ENCODE results near the gene SH3RF3.

DNA sequence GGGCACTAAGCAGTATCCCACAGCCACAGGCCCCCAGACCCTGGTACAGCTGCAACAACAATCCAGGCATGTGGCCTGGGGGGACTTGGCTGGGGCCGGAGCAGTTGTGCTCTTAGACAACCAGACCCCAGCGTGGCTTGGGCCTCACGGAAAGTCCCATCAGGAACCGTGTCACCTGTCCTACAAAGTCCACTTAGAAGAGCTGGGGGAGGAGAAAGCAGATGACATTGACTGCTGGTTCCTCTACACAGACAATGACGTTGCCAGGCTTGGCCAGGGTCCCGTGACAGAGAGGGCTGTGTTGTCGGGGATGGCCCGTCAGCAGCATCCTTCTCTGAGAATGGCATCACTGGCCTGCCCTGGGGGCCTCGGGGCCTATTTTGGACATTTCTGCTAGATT is 360.3 kb downstream of the SH3RF3 start:
- TF ChIP-seq TEAD1 (CRISPR knock-in tag; IDR thresholded peaks at IDR 0.05): no peak
- no peak for TF ChIP-seq NFYB (IDR thresholded peaks at IDR 0.05; ENCODE audit: extremely low read depth, insufficient read length)
- no peak for TF ChIP-seq POLR2AphosphoS5 (IDR thresholded peaks at IDR 0.05; ENCODE audit: control insufficient read depth, insufficient read depth, low read depth, low read length)
- TF ChIP-seq ILF3 (IDR thresholded peaks at IDR 0.05; ENCODE audit: borderline replicate concordance): no peak
- TF ChIP-seq, protein P1, sequence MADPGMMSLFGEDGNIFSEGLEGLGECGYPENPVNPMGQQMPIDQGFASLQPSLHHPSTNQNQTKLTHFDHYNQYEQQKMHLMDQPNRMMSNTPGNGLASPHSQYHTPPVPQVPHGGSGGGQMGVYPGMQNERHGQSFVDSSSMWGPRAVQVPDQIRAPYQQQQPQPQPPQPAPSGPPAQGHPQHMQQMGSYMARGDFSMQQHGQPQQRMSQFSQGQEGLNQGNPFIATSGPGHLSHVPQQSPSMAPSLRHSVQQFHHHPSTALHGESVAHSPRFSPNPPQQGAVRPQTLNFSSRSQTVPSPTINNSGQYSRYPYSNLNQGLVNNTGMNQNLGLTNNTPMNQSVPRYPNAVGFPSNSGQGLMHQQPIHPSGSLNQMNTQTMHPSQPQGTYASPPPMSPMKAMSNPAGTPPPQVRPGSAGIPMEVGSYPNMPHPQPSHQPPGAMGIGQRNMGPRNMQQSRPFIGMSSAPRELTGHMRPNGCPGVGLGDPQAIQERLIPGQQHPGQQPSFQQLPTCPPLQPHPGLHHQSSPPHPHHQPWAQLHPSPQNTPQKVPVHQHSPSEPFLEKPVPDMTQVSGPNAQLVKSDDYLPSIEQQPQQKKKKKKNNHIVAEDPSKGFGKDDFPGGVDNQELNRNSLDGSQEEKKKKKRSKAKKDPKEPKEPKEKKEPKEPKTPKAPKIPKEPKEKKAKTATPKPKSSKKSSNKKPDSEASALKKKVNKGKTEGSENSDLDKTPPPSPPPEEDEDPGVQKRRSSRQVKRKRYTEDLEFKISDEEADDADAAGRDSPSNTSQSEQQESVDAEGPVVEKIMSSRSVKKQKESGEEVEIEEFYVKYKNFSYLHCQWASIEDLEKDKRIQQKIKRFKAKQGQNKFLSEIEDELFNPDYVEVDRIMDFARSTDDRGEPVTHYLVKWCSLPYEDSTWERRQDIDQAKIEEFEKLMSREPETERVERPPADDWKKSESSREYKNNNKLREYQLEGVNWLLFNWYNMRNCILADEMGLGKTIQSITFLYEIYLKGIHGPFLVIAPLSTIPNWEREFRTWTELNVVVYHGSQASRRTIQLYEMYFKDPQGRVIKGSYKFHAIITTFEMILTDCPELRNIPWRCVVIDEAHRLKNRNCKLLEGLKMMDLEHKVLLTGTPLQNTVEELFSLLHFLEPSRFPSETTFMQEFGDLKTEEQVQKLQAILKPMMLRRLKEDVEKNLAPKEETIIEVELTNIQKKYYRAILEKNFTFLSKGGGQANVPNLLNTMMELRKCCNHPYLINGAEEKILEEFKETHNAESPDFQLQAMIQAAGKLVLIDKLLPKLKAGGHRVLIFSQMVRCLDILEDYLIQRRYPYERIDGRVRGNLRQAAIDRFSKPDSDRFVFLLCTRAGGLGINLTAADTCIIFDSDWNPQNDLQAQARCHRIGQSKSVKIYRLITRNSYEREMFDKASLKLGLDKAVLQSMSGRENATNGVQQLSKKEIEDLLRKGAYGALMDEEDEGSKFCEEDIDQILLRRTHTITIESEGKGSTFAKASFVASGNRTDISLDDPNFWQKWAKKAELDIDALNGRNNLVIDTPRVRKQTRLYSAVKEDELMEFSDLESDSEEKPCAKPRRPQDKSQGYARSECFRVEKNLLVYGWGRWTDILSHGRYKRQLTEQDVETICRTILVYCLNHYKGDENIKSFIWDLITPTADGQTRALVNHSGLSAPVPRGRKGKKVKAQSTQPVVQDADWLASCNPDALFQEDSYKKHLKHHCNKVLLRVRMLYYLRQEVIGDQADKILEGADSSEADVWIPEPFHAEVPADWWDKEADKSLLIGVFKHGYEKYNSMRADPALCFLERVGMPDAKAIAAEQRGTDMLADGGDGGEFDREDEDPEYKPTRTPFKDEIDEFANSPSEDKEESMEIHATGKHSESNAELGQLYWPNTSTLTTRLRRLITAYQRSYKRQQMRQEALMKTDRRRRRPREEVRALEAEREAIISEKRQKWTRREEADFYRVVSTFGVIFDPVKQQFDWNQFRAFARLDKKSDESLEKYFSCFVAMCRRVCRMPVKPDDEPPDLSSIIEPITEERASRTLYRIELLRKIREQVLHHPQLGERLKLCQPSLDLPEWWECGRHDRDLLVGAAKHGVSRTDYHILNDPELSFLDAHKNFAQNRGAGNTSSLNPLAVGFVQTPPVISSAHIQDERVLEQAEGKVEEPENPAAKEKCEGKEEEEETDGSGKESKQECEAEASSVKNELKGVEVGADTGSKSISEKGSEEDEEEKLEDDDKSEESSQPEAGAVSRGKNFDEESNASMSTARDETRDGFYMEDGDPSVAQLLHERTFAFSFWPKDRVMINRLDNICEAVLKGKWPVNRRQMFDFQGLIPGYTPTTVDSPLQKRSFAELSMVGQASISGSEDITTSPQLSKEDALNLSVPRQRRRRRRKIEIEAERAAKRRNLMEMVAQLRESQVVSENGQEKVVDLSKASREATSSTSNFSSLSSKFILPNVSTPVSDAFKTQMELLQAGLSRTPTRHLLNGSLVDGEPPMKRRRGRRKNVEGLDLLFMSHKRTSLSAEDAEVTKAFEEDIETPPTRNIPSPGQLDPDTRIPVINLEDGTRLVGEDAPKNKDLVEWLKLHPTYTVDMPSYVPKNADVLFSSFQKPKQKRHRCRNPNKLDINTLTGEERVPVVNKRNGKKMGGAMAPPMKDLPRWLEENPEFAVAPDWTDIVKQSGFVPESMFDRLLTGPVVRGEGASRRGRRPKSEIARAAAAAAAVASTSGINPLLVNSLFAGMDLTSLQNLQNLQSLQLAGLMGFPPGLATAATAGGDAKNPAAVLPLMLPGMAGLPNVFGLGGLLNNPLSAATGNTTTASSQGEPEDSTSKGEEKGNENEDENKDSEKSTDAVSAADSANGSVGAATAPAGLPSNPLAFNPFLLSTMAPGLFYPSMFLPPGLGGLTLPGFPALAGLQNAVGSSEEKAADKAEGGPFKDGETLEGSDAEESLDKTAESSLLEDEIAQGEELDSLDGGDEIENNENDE (IDR thresholded peaks at IDR 0.05; ENCODE audit: low read depth, low read length): no peak
- no peak for TF ChIP-seq SOX6 (IDR thresholded peaks at IDR 0.05)
- no peak for TF ChIP-seq ZSCAN29 (IDR thresholded peaks at IDR 0.05)
- no peak for TF ChIP-seq FOXK2 (conservative IDR thresholded peaks at IDR 0.05 in 1 of 2, IDR thresholded peaks at IDR 0.05 in 1 of 2; ENCODE audit: low read depth in 2 of 2)
- TF ChIP-seq EP300 (IDR thresholded peaks at IDR 0.05; ENCODE audit: low read length): no peak
- TF ChIP-seq EZH2 (IDR thresholded peaks at IDR 0.05; ENCODE audit: borderline replicate concordance, low read depth, low read length): no peak
- TF ChIP-seq ZBTB1 (CRISPR knock-in tag; IDR thresholded peaks at IDR 0.05; ENCODE audit: borderline replicate concordance, low read depth): no peak
